Small intestine (tissue), 7 donors: ENCODE measurements around the gene ADGRL2. TPM values are rescaled to one million over a fixed set of nuclear protein-coding genes. Genes with fewer than 3 reads are reported as not detected.

Experiments
- DNase-seq, 2 donors: peaks; one replicate each; pipeline versions ENCODE4 v3.0.0 to v3.0.0-alpha.2; 2013
- FAIRE-seq: peaks from 2 replicates; lab custom pipeline; 2012; peaks lifted over from hg19 to GRCh38; lab: Jason Lieb, UNC
- H3K27ac ChIP-seq, 3 donors: one replicate each; pipeline ENCODE4 v1.5.1; 2013; ENCODE audit warnings: low read length in 2 of 3, mild to moderate bottlenecking in 2 of 3, control low read depth in 1 of 3, inconsistent platforms in 1 of 3, low read depth in 1 of 3, moderate library complexity in 1 of 3
- H3K27me3 ChIP-seq, 3 donors: one replicate each; pipeline ENCODE4 v1.6.1; 2013; ENCODE audit warnings: low read length in 3 of 3, inconsistent platforms in 1 of 3; ENCODE audit not compliant: control insufficient read depth in 3 of 3, insufficient read depth in 3 of 3
- H3K36me3 ChIP-seq, 3 donors: one replicate each; pipeline ENCODE4 v1.6.1; 2013; ENCODE audit warnings: low read length in 3 of 3, inconsistent platforms in 1 of 3, low read depth in 1 of 3, mild to moderate bottlenecking in 1 of 3, moderate library complexity in 1 of 3; ENCODE audit not compliant: control insufficient read depth in 3 of 3, insufficient read depth in 2 of 3
- H3K4me1 ChIP-seq, 3 donors: one replicate each; pipeline ENCODE4 v1.6.1; 2013; ENCODE audit warnings: low read length in 2 of 3, inconsistent platforms in 1 of 3, low read depth in 1 of 3, mild to moderate bottlenecking in 1 of 3, moderate library complexity in 1 of 3; ENCODE audit not compliant: control insufficient read depth in 3 of 3, insufficient read depth in 2 of 3
- H3K4me3 ChIP-seq, 3 donors: one replicate each; pipeline ENCODE4 v1.5.1; 2013; ENCODE audit warnings: low read length in 3 of 3, control low read depth in 1 of 3, inconsistent platforms in 1 of 3, low read depth in 1 of 3, mild to moderate bottlenecking in 1 of 3, moderate library complexity in 1 of 3
- H3K9me3 ChIP-seq, 2 donors: one replicate each; pipeline ENCODE4 v1.6.1; 2013; ENCODE audit warnings: low read depth in 1 of 2, low read length in 1 of 2; ENCODE audit not compliant: control insufficient read depth in 2 of 2, insufficient read depth in 1 of 2
- WGBS, 3 donors: extraction: QIAGEN DNeasy Blood & Tissue Kit; methylation state at CpG; one replicate each; pipeline ENCODE4 v1.1.7; 2013; 5-methylcytosine and 5-hydroxymethylcytosine counted together
- polyA plus RNA-seq, 4 donors: library from polyadenylated mRNA; stranded (reverse) in 3 of 4; unstranded in 1 of 4; fragments of 200-250 nt in 3 of 4; fragments of 120-200 nt in 1 of 4; gene quantifications; one replicate each; pipeline versions ENCODE4 v1.2.1 to v1.2.3, GENCODE V29; 2013
- donor health status: healthy with polysubstance abuse.
- donor health status: control.
- donor health status: control.
- donor health status: Bipolar disorder and iron deficiency.
- donor health status: healthy.

The ADGRL2 gene
- polyA plus RNA-seq, 4 donors: 0.67 to 74.9 (median 8.0) TPM

DNA sequence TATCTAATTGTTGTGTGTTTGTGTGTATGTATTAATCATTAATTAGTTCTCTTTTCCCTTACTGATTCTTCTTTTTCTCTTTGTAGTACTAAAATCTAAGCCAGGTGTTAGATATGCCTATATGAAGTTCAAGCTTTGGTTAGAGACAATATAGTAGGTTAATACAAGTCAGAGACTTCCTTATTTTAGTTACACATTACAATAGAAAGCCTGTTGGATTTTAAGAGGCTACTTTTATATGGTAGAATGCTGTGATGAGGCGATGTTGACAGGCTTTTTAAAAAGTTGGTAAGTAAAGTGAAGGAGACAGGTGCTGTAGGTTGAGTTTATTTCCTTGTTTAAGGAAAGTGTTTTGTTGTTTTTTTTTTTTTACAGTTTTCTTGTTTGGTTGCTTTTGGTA, 45.9 kb downstream of the ADGRL2 start:
- Histone ChIP-seq H3K9me3 (no peaks in the 10 kb centered on the region), H3K27me3 (no peaks in the 10 kb centered on the region), H3K27ac (no peak overlapping the region), H3K4me3 (no peak overlapping the region), H3K36me3 (no peaks in the 10 kb centered on the region), H3K4me1 (no peaks in the 10 kb centered on the region)
- FAIRE-seq (no peak), DNase-seq (no peak)
- 84 to 96% (median 88%) methylated on average over 1 of the region's 1 CpG for WGBS, 3 donors

DNA sequence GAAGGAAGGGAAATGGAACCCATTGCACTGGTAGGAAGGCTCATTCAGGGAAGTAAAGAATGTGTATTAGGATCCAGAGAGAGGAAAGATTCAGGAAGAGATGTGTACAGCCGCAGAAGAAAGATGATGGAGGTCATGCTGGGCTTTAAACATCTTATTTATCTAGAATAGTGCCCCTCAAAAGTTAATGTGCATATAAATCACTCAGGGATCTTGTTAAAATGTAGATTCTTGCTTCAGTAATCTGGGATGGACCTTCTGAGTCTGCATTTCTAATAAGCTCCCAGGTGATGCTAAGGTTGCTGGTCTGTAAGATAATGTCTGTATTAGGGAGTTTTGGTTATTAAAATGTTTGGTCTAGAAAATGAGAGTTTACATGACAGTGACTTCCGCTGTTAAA, 46.3 kb downstream of the ADGRL2 start:
- Histone ChIP-seq H3K36me3 (no peaks in the 10 kb centered on the region), H3K4me1 (no peaks in the 10 kb centered on the region), H3K4me3 (no peak overlapping the region), H3K27ac (no peak overlapping the region), H3K9me3 (no peaks in the 10 kb centered on the region), H3K27me3 (no peaks in the 10 kb centered on the region)
- WGBS, 3 donors: 86 to 97% (median 86%) methylated on average over 2 of the region's 2 CpGs
- FAIRE-seq (no peak), DNase-seq (no peak)

DNA sequence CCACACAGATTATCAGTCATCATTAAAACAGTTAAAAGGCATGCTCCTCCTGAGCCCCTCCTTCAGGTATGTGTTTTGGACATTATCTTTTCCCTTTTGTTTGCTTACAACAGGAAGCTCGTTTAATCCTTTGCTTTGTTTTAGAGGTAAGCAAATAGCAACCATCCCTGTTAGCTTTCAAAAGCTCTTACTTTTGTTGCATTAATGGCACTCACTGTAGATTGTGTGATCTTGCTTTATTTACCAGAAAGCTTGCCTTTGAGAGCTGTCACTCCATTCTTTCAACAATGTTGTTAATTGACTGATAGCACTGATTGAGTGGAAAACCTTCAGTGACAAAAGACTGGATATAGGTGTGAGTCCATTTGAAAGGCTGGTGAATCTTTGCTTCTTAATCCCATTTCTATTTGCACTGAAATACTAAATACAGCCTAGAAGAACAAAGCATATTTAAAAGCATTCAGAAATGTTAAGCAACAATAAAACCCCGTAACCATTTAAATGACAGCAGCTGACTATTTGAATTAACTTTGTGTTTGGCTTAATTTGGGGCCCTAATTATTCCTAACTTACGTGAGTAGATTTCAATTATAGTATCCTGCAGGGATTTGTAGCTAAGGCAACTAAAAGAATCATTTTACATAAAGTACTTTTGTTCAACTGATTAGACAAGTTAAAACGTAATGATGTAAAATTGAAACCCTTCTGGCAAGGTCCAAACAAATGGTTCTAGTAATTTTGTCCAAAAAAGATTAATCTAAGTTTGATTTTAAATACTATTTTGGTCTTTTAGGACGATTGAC, 48.3 kb downstream of the ADGRL2 start:
- no peaks in the 10 kb centered on the region for H3K27me3 ChIP-seq
- H3K36me3 ChIP-seq: no peaks in the 10 kb centered on the region
- WGBS, 3 donors: 54 to 68% (median 64%) methylated on average over 5 of the region's 5 CpGs
- peaks cover 0 to 2% (median 0%) of the 10 kb centered on the region in 3 donors for H3K4me1 ChIP-seq
- no peak overlapping the region for H3K27ac ChIP-seq
- DNase-seq: no peak
- no peak overlapping the region for H3K4me3 ChIP-seq
- H3K9me3 ChIP-seq: no peaks in the 10 kb centered on the region
- no peak for FAIRE-seq

DNA sequence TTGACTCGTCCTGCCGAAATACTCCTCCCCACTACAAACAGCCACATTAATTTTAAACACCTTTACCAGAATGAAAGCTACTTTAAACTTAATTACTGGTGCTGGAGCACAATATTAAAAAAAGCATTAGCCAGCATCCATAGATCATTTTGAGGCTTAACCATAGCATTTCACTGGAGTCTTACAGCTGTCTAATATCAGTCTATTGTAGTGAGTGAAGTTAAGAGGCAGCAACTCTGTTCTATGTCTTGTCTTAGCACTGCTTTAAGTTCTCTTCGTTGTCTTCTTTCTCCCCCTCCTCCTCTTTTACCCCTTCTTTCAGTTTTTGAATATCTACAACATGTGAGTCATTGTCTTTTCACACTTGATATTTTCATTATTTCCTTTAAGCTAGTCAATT, 49.3 kb downstream of the ADGRL2 start:
- no peaks in the 10 kb centered on the region for H3K9me3 ChIP-seq
- 82 to 89% (median 86%) methylated on average over 3 of the region's 3 CpGs for WGBS, 3 donors
- no peaks in the 10 kb centered on the region for H3K27me3 ChIP-seq
- FAIRE-seq (no peak), DNase-seq (no peak)
- H3K4me3 ChIP-seq: no peak overlapping the region
- H3K36me3 ChIP-seq: no peaks in the 10 kb centered on the region
- H3K4me1 ChIP-seq: peaks cover 0 to 2% (median 0%) of the 10 kb centered on the region in 3 donors
- H3K27ac ChIP-seq: no peak overlapping the region

DNA sequence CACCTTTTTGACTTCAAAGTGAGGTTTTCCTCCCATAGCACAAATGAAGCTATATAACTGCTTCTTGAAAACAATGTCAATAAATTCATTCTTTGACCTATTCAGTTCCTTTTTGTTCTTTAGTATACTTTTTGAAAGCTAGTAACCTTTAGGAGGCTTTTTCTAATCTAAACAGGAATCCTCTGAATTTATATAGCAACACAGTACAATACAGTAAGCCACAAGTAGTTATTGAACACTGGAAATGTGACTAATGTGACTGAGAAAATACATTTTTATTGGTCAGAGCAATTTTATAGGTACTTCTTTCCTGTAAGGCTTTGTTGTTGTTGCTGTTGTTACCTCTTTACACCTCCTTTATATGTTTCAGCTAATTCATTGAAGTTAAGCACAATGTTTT, 49.8 kb downstream of the ADGRL2 start:
- Histone ChIP-seq H3K9me3 (no peaks in the 10 kb centered on the region), H3K4me3 (no peak overlapping the region), H3K27ac (no peak overlapping the region), H3K36me3 (no peaks in the 10 kb centered on the region), H3K27me3 (no peaks in the 10 kb centered on the region), H3K4me1 (peaks cover 0 to 2% (median 0%) of the 10 kb centered on the region in 3 donors)
- FAIRE-seq: no peak
- DNase-seq: no peak

DNA sequence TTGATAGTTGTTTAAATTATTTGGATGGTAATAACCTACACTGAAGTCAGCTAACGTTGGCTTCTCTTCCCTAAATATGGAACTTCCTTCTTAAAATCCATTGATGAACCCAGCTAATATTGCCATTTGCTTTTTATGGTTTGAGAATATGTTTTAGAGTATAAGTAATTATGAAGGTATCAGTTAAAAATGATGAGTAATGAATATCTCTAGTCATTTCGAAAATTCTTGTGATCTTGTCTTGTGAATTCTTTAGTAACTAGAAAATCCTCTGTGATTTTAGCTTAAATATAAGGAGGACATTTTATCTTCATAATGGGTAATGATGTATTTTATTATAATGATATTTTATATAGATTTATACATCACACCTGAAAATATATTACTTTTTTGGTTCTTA, 50.5 kb downstream of the ADGRL2 start:
- no peaks in the 10 kb centered on the region for H3K36me3 ChIP-seq
- 82 to 86% (median 83%) methylated on average over 2 of the region's 2 CpGs for WGBS, 3 donors
- no peak for FAIRE-seq
- H3K4me3 ChIP-seq: no peak overlapping the region
- no peak overlapping the region for H3K27ac ChIP-seq
- H3K4me1 ChIP-seq: peaks cover 0 to 4% (median 0%) of the 10 kb centered on the region in 3 donors
- no peaks in the 10 kb centered on the region for H3K9me3 ChIP-seq
- DNase-seq: no peak
- no peaks in the 10 kb centered on the region for H3K27me3 ChIP-seq

DNA sequence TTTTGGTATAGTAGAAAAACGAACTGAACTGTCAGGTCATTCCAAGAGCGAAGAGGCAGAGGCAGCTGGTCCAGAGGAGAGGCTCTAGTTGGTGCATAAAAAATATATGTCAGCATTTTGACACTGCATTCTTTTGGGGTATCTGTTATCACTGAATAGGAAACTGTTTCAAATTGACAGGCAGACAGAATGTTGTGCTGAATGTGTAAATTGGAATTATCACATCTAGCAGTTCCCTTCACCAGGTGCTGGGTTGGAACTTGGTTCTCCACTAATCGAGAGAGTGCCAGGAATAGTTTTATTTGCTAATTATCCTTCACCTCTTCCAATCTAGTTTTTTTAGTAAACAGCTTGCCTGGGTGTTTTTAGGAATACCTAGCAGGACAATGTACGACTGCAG, 52.2 kb downstream of the ADGRL2 start:
- H3K27ac ChIP-seq: no peak overlapping the region
- no peak for DNase-seq
- H3K4me1 ChIP-seq: peaks cover 0 to 4% (median 0%) of the 10 kb centered on the region in 3 donors
- no peak for FAIRE-seq
- no peak overlapping the region for H3K4me3 ChIP-seq
- WGBS, 3 donors: 68 to 73% (median 70%) methylated on average over 4 of the region's 4 CpGs
- H3K27me3 ChIP-seq: no peaks in the 10 kb centered on the region
- no peaks in the 10 kb centered on the region for H3K9me3 ChIP-seq
- no peaks in the 10 kb centered on the region for H3K36me3 ChIP-seq

DNA sequence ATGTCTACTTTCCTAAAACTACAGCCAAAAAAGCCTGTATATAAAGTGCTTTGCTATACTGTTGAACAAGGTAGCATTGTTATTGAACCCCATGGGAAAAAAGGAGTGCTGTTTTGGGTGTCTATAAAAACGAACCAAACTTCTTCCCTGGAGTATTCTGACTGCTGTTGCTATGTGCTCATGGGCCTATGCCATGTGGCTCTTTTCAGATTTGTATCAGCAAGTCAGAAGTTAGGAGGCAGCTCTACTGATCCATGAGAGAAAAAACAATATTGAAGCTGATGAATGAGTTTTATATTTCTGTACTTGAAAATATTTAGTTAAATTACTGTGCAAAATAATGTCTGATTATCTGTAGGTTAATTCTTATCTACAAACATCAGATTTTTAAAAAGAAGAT, 66.5 kb downstream of the ADGRL2 start:
- Histone ChIP-seq H3K4me1 (no peaks in the 10 kb centered on the region), H3K27ac (no peak overlapping the region), H3K9me3 (no peaks in the 10 kb centered on the region), H3K36me3 (no peaks in the 10 kb centered on the region), H3K27me3 (no peaks in the 10 kb centered on the region), H3K4me3 (no peak overlapping the region)
- no peak for DNase-seq
- no peak for FAIRE-seq
- 5 to 34% (median 14%) methylated on average over 1 of the region's 1 CpG for WGBS, 3 donors

DNA sequence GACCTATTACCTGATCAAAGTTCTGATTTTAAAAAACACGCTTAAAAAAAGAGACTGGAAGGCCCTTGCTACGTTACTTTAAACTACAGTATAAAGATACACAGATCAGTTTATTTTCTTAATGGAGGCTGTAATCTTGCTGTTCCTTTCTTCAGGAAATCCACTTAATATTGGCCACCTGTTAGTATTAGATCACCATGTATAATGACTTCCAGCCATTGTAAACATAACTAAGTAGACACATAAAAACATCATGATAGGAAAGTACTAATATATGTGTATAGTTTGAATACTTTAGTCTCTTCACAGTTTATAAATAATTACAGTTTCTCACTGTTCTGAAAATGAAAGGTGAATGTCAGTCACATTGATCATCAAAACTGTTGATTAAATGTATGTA, 68.6 kb downstream of the ADGRL2 start:
- H3K27me3 ChIP-seq: no peaks in the 10 kb centered on the region
- no peak for DNase-seq

More for the DNA sequence above, 68.6 kb downstream of the ADGRL2 start:
- Histone ChIP-seq H3K4me1 (no peaks in the 10 kb centered on the region), H3K27ac (no peak overlapping the region), H3K9me3 (no peaks in the 10 kb centered on the region), H3K4me3 (no peak overlapping the region), H3K36me3 (no peaks in the 10 kb centered on the region)
- 64 to 75% (median 71%) methylated on average over 2 of the region's 2 CpGs for WGBS, 3 donors
- no peak for FAIRE-seq
